ENCODE data around the gene DOCK11. TPM values are rescaled to one million over a fixed set of nuclear protein-coding genes. Genes with fewer than 3 reads are reported as not detected.

The DOCK11 gene
- total RNA-seq, 4 donors from 2014 or later = 30.0 to 50.7 (median 35.7) TPM

GRCh38 chrX:118496763-118497079, 1.1 kb downstream of the DOCK11 start:
- H3K36me3 ChIP-seq = no peaks in the 10 kb centered on the region
- no peaks in the 10 kb centered on the region for H3K9me3 ChIP-seq
- TF ChIP-seq POLR2A (IDR thresholded peaks at IDR 0.05) = no peak
- no peak for TF ChIP-seq CTCF (IDR thresholded peaks at IDR 0.05)
- TF ChIP-seq EP300 (IDR thresholded peaks at IDR 0.05) = peak in 1 of 2 donors; percentile 1
- H3K4me3 ChIP-seq = peak overlapping the region; percentile 42 to 88 (median 64)
- peak overlapping the region in 3 of 4 donors; percentile 82 to 89 (median 84) for H3K27ac ChIP-seq
- peaks cover 0 to 12% of the 10 kb centered on the region in 2 donors for H3K27me3 ChIP-seq
- H3K4me1 ChIP-seq = peaks cover 0 to 6% (median 0%) of the 10 kb centered on the region in 4 donors
- 0 to 33% methylated on average over 8 to 13 of the region's 13 CpGs for WGBS, 2 donors
- no peak for DNase-seq (ENCODE audit: low spot score in 2 of 2)

- TF ChIP-seq EP300 (IDR thresholded peaks at IDR 0.05) = no peak
- no peak for TF ChIP-seq POLR2A (IDR thresholded peaks at IDR 0.05)
- no peak for TF ChIP-seq CTCF (IDR thresholded peaks at IDR 0.05)
- Histone ChIP-seq H3K36me3 (no peaks in the 10 kb centered on the region), H3K27me3 (peaks cover 0 to 12% of the 10 kb centered on the region in 2 donors), H3K4me3 (peak overlapping the region in 2 of 4 donors; percentile 75 to 88), H3K9me3 (no peaks in the 10 kb centered on the region), H3K27ac (peak overlapping the region in 2 of 4 donors; percentile 82 to 89), H3K4me1 (peaks cover 0 to 8% (median 0%) of the 10 kb centered on the region in 4 donors)
- 44 to 48% methylated on average over 7 of the region's 7 CpGs for WGBS, 2 donors
- no peak for DNase-seq (ENCODE audit: low spot score in 2 of 2)
These were observed 1.7 kb downstream of the DOCK11 start for GRCh38 chrX:118497180-118497818.

GRCh38 chrX:118498351-118498750, 2.7 kb downstream of the DOCK11 start:
- no peak for DNase-seq (ENCODE audit: low spot score in 2 of 2)
- H3K9me3 ChIP-seq = no peaks in the 10 kb centered on the region
- no peak for TF ChIP-seq CTCF (IDR thresholded peaks at IDR 0.05)
- TF ChIP-seq POLR2A (IDR thresholded peaks at IDR 0.05) = no peak
- no peak for TF ChIP-seq EP300 (IDR thresholded peaks at IDR 0.05)
- peaks cover 0 to 12% of the 10 kb centered on the region in 2 donors for H3K27me3 ChIP-seq
- no peak overlapping the region for H3K4me3 ChIP-seq
- H3K4me1 ChIP-seq = peaks cover 0 to 9% (median 0%) of the 10 kb centered on the region in 4 donors
- WGBS, 2 donors = 57 to 58% methylated on average over 3 of the region's 3 CpGs
- H3K27ac ChIP-seq = peak overlapping the region in 1 of 4 donors; percentile 7
- no peaks in the 10 kb centered on the region for H3K36me3 ChIP-seq

- Histone ChIP-seq H3K36me3 (no peaks in the 10 kb centered on the region), H3K27me3 (peaks cover 0 to 12% of the 10 kb centered on the region in 2 donors), H3K9me3 (no peaks in the 10 kb centered on the region), H3K4me3 (no peak overlapping the region), H3K27ac (peak overlapping the region in 1 of 4 donors; percentile 29), H3K4me1 (peaks cover 0 to 9% (median 0%) of the 10 kb centered on the region in 4 donors)
- no peak for DNase-seq (ENCODE audit: low spot score in 2 of 2)
- TF ChIP-seq CTCF (IDR thresholded peaks at IDR 0.05) = no peak
- TF ChIP-seq POLR2A (IDR thresholded peaks at IDR 0.05) = no peak
- no peak for TF ChIP-seq EP300 (IDR thresholded peaks at IDR 0.05)
- WGBS, 2 donors = 61 to 71% methylated on average over 2 of the region's 2 CpGs
These were observed 3.1 kb downstream of the DOCK11 start for GRCh38 chrX:118498755-118499154.

GRCh38 chrX:118499295-118499694, 3.7 kb downstream of the DOCK11 start:
- Histone ChIP-seq H3K27ac (peak overlapping the region in 1 of 4 donors; percentile 29), H3K36me3 (no peaks in the 10 kb centered on the region), H3K4me3 (no peak overlapping the region), H3K9me3 (no peaks in the 10 kb centered on the region), H3K4me1 (peaks cover 0 to 9% (median 0%) of the 10 kb centered on the region in 4 donors), H3K27me3 (peaks cover 0 to 12% of the 10 kb centered on the region in 2 donors)
- WGBS, 2 donors = 71 to 81% methylated on average over 3 to 15 of the region's 15 CpGs
- no peak for DNase-seq (ENCODE audit: low spot score in 2 of 2)
- TF ChIP-seq EP300 (IDR thresholded peaks at IDR 0.05) (no peak), CTCF (IDR thresholded peaks at IDR 0.05) (no peak), POLR2A (IDR thresholded peaks at IDR 0.05) (no peak)
